ENCODE measurements around the gene P2RX2. TPM values are rescaled to one million over a fixed set of nuclear protein-coding genes. Genes with fewer than 3 reads are reported as not detected.
"Not testable (repeated sequence)": the region's sequence is repeated elsewhere in the genome, so short reads cannot be mapped to it uniquely, and the experiment has no call there.

Gene P2RX2
- total RNA-seq, 4 donors from 2014 or later = not detected

GRCh38 chr12:132595183-132595582 lies 23.4 kb upstream of the P2RX2 start:
- Histone ChIP-seq H3K9me3 (no peaks in the 10 kb centered on the region), H3K36me3 (no peaks in the 10 kb centered on the region), H3K4me1 (peaks cover 0 to 17% (median 5%) of the 10 kb centered on the region in 4 donors), H3K27me3 (peaks cover 0 to 57% of the 10 kb centered on the region in 2 donors), H3K27ac (no peak overlapping the region), H3K4me3 (no peak overlapping the region)
- no peak for TF ChIP-seq EP300 (IDR thresholded peaks at IDR 0.05)
- no peak for TF ChIP-seq POLR2A (IDR thresholded peaks at IDR 0.05)
- TF ChIP-seq, protein P1, sequence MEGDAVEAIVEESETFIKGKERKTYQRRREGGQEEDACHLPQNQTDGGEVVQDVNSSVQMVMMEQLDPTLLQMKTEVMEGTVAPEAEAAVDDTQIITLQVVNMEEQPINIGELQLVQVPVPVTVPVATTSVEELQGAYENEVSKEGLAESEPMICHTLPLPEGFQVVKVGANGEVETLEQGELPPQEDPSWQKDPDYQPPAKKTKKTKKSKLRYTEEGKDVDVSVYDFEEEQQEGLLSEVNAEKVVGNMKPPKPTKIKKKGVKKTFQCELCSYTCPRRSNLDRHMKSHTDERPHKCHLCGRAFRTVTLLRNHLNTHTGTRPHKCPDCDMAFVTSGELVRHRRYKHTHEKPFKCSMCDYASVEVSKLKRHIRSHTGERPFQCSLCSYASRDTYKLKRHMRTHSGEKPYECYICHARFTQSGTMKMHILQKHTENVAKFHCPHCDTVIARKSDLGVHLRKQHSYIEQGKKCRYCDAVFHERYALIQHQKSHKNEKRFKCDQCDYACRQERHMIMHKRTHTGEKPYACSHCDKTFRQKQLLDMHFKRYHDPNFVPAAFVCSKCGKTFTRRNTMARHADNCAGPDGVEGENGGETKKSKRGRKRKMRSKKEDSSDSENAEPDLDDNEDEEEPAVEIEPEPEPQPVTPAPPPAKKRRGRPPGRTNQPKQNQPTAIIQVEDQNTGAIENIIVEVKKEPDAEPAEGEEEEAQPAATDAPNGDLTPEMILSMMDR (IDR thresholded peaks at IDR 0.05) = no peak
- 70 to 77% methylated on average over 11 of the region's 11 CpGs for WGBS, 2 donors
- DNase-seq (ENCODE audit: low spot score in 2 of 2) = no peak

- Histone ChIP-seq H3K4me3 (no peak overlapping the region), H3K9me3 (no peaks in the 10 kb centered on the region), H3K27ac (no peak overlapping the region), H3K36me3 (no peaks in the 10 kb centered on the region), H3K27me3 (peaks cover 0 to 63% of the 10 kb centered on the region in 2 donors), H3K4me1 (peaks cover 0 to 25% (median 12%) of the 10 kb centered on the region in 4 donors)
- 80 to 84% methylated on average over 18 of the region's 18 CpGs for WGBS, 2 donors
- no peak for DNase-seq (ENCODE audit: low spot score in 2 of 2)
- TF ChIP-seq POLR2A (IDR thresholded peaks at IDR 0.05) (no peak), EP300 (IDR thresholded peaks at IDR 0.05) (no peak)
- TF ChIP-seq, protein P1 (IDR thresholded peaks at IDR 0.05) = no peak
Measured at GRCh38 chr12:132596016-132596415, 22.6 kb upstream of the P2RX2 start.

DNA sequence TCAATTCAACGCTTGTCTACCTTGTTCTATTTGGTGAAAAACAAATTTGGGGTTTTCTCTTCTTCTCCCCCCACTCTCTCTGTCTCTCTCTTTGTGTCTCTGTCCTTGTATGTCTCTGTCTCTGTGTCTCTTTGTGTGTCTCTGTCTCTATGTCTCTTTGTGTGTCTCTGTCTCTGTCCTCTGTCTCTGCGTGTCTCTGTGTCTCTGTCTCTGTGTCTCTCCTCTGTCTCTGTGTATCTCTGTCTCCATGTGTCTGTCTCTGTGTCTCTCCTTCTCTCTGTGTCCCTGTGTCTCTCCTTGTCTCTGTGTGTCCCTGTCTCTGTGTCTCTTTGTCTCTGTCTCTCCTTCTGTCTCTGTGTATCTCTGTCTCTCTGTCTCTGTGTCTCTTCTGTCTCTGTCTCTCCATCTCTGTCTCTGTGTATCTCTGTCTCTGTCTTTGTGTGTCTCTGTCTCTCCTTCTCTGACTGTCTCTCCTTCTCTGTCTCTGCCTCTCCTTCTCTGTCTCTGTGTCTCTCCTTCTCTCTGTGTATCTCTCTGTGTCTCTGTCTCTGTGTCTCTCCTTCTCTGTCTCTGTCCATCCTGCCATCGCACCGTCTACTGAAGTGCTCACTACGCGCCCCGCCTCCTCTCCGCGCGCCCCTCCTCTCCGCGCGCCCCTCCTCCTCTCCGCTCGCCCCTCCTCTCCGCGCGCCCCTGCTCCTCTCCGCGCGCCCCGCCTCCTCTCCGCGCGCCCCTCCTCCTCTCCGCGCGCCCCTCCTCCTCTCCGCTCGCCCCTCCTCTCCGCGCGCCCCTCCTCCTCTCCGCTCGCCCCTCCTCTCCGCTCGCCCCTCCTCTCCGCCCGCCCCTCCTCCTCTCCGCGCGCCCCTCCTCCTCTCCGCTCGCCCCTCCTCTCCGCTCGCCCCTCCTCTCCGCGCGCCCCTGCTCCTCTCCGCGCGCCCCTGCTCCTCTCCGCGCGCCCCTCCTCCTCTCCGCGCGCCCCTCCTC lies 21.0 kb upstream of the P2RX2 start:
- 5 to 6% methylated on average over 21 to 25 of the region's 58 CpGs for WGBS, 2 donors
- TF ChIP-seq EP300 (IDR thresholded peaks at IDR 0.05) (no peak), POLR2A (IDR thresholded peaks at IDR 0.05) (no peak)
- TF ChIP-seq, protein P1 (IDR thresholded peaks at IDR 0.05) = no peak
- peaks cover 0 to 72% of the 10 kb centered on the region in 2 donors for H3K27me3 ChIP-seq
- H3K9me3 ChIP-seq = no peaks in the 10 kb centered on the region
- DNase-seq (ENCODE audit: low spot score in 2 of 2) = no peak
- peak overlapping the region in 3 of 4 donors; percentile 19 to 38 (median 31) for H3K4me3 ChIP-seq
- peaks cover 0 to 28% (median 13%) of the 10 kb centered on the region in 4 donors for H3K4me1 ChIP-seq
- H3K27ac ChIP-seq = no peak overlapping the region
- no peaks in the 10 kb centered on the region for H3K36me3 ChIP-seq

GRCh38 chr12:132599502-132599901 lies 19.1 kb upstream of the P2RX2 start:
- H3K27me3 ChIP-seq = peaks cover 0 to 79% of the 10 kb centered on the region in 2 donors
- H3K27ac ChIP-seq; H3K36me3 ChIP-seq; DNase-seq (ENCODE audit: low spot score in 2 of 2); H3K4me3 ChIP-seq; H3K9me3 ChIP-seq: not testable (repeated sequence)
- 75 to 84% methylated on average over 6 of the region's 6 CpGs for WGBS, 2 donors
- H3K4me1 ChIP-seq = peaks cover 0 to 19% (median 8%) of the 10 kb centered on the region in 4 donors

- Histone ChIP-seq H3K36me3 (no peaks in the 10 kb centered on the region), H3K27me3 (peaks cover 0 to 79% of the 10 kb centered on the region in 2 donors), H3K4me3 (peak overlapping the region; percentile 28 to 48 (median 38)), H3K9me3 (no peaks in the 10 kb centered on the region), H3K27ac (peak overlapping the region in 1 of 4 donors; percentile 51), H3K4me1 (peaks cover 0 to 19% (median 8%) of the 10 kb centered on the region in 4 donors)
- peak in 1 of 2 donors; percentile 62 for DNase-seq (ENCODE audit: low spot score in 2 of 2)
- TF ChIP-seq POLR2A (IDR thresholded peaks at IDR 0.05) (no peak), EP300 (IDR thresholded peaks at IDR 0.05) (peak in 1 of 2 donors; percentile 7)
- TF ChIP-seq, protein P1 (IDR thresholded peaks at IDR 0.05) = peak; percentile 35 to 70 (median 55)
- 35 to 39% methylated on average over 33 to 38 of the region's 45 CpGs for WGBS, 2 donors
Measured at GRCh38 chr12:132600048-132601032, 18.2 kb upstream of the P2RX2 start.
